ENCODE measurements around the gene TJAP1.
"Not testable (repeated sequence)": the region's sequence is repeated elsewhere in the genome, so short reads cannot be mapped to it uniquely, and the experiment has no call there.

The TJAP1 gene

DNA sequence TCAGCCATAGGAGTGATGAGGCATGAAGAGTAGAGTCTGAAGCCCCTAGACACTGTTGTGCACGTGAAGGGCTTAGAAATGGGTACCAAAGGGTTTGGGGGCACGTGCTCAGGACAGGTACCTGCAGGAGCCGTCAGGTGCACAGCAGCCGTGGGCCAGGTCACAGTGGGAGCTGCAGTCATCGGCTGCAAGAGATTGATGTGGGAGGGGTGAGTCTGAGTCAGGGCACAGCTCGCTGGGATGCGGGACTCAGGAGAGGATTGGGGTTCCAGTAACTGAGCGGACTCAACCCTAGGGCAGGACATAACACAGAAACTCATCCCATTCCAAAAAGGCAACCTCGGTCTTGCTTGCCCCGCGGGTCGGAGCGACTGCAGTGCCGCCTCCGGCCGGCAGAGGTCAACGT lies 23.1 kb upstream of the TJAP1 start:
- DNase-seq (ENCODE audit: low spot score) = no peak

DNA sequence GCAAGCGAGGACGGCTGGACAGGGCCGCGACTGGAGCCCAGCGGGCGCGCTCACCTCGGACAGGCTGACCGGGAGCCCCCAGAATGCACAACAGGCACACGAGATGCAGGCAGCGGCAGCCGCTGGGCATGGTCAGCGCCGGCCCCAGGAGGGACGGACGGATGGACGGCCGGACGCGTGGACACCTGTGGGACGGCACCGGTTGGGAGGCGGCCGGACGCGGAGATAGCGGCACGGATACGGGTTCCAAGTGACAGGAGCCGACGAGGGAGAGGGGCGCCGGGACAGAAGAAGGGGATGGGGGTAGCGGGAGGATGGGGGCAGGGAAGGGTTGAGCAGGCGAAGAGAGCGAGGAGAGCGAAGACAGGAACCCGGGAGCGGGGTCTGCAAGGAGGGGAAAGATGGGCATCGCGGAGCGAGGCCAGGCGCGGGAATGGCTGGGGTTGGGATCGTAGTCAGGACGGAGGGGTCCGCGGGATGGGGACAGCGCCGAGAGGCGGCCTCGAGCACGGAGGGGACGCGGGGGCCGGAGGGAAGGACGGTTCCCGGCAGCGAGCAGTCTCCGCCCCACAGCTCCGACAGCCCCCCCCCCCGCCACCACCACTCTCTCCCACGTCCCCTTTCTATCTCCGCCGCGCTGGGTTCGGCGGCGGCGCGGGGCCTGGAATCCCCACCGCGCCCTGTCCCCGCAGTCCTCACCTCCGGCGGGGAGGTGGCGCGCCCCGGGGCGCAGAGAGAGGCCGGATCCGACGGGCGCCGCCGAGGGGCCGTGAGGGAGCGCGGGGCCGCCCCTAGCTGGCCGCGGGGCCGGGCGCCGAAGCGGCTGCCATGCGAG lies 22.5 kb upstream of the TJAP1 start:
- peak; percentile 94 for DNase-seq (ENCODE audit: low spot score)

DNA sequence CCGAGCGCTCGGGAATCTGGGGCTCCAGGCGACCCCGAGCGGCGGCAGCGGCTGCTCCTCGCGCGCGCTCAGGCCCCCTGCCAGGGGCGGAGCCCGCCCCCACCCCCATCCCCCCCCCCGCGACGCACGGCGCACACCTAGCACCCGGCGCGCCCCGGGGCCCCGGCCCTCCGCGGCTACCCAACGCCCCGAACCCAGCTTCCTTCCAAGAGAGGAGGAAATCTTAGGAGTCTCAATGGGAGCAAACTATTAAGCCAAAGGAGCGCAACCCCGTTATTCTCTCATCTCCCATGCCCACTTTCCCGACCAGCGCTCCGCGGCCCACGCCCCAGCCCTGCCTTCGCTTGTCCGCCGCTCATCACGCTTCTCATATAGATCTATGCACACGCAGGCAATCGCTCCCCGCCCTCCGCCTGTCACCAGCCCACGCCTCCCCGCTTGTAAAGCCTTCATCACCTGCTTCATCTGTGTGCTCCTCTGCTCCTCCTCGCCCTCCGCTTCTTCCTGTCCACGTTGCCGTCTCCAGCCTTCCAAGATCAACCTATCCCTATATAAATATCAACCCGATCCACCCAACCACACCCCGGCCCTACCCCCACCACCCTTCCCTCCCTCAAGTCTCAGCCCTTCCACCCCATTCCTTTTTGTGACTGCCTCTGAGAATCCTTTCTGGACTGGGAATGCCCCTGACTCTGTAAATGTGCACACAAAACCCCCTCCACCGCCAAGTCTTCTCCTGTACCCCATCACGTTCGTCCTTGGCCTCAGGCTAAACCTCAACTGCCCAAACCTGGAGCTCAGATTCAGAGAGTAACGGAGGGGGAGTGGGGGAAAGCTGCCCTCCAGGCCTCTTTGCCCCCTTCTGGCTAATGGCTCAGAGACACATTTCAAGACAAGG lies 21.6 kb upstream of the TJAP1 start, which contains the start of gene DLK2:
Gene DLK2, minus strand, starts transcription at position 18 of the 898 bp plus-strand sequence. CDS start 723 bp downstream, outside the sequence.
- DNase-seq (ENCODE audit: low spot score) = peak; percentile 37

DNA sequence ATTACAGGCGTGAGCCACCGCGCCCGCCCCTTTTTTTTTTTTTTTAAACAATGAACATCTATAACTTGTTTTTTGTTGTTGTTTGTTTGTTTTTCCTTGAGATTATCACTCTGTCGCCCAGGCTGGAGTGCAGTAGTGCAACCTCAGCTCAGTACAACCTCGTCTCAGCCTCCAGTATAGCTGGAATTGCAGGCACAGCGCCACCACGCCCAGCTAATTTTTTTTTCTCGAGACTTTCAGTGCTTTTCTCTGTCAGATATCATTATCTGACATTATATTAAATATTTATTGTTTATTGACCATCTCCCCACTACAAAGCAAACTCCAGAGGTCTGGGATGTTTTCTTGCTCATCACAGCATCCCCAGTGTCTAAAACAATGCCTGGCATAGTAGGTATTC lies 19.7 kb upstream of the TJAP1 start:
- DNase-seq (ENCODE audit: low spot score) = no peak

DNA sequence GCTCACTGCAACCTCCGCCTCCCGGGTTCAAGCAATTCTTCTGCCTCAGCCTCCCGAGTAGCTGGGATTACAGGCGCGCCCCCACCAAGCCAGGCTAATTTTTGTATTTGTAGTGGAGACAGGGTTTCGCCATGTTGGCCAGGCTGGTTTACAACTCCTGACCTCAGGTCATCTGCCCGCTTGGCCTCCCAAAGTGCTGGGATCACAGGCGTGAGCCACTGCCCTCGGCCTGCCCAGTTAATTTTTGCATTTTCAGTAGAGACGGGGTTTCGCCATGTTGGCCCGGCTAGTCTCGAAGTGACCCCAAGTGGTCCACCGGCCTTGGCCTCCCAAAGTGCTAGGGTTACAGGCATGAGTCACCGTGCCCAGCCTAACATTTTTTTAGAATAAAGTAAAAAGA lies 19.2 kb upstream of the TJAP1 start:
- not testable (repeated sequence) for DNase-seq (ENCODE audit: low spot score)

DNA sequence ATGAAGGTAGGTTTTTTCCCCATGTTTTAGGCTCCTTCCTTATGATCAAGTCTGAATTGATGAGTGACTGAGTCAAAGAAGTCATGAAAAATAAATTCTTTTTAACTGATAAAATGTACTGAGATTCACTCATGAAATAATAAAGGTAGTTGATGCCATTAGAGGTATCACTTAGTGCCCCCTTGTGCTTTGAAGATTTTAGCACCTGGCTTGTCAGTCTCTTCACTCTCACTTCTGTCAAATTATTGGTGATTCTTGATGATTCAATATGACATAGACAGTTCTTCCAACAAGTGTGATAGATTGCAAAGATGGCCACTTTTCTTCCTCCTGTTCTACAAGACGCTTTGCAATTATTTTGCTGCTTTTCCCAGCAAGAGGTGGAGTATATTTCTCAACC lies 17.8 kb upstream of the TJAP1 start:
- no peak for DNase-seq (ENCODE audit: low spot score)

DNA sequence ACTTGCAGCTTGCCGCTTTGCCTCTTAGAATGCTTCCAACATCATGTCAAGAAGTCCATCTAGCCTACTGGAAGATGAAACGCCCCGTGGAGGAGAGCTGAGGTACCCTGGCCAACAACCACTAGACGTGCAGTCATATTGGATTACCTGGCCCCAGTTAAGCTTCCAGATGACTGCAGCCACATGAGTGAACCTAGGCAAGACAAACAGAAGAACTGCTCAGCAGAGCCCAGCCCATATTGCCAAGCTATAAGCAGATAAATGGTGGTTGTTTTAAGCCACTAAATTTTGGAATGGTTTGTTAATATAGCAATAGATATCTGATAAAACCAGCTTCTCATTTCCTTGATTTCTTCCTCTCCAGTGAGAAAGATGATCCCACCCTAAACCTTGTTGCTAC lies 17.3 kb upstream of the TJAP1 start:
- no peak for DNase-seq (ENCODE audit: low spot score)

DNA sequence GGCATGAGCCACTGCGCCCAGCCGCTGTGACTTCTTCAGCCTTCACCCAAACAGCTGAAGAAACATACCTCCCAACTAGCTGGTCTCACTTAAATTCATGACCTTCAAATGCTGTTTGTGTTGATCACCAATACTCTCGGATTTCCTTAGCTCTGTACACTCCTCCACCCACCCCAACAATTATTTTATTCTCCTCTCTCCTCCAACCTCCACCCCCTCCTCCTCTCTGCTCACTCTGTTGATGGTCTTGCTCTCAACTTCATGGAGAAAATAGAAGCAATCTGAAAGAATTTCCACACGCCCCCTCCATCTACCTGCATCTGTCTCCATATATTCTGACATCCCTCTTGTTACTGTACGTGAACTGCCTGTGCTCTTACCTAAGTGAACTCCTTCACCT lies 15.4 kb upstream of the TJAP1 start:
- DNase-seq (ENCODE audit: low spot score) = no peak

DNA sequence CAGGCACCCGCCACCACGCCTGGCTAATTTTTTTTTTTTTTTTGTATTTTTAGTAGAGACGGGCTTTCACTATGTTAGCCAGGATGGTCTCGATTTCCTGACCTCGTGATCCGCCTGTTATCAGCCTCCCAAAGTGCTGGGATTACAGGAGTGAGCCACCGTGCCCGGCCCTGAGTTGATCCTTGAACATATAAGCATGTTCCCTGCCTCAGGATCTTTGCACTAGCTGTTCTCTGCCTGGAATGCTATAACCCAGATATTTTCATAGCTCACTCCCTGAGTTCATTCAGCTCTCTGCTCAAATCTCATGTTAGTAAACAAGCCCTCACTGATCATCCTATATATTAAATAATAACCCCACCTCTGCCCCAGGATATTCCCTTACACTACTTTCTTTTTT lies 13.0 kb upstream of the TJAP1 start:
- DNase-seq (ENCODE audit: low spot score) = no peak

DNA sequence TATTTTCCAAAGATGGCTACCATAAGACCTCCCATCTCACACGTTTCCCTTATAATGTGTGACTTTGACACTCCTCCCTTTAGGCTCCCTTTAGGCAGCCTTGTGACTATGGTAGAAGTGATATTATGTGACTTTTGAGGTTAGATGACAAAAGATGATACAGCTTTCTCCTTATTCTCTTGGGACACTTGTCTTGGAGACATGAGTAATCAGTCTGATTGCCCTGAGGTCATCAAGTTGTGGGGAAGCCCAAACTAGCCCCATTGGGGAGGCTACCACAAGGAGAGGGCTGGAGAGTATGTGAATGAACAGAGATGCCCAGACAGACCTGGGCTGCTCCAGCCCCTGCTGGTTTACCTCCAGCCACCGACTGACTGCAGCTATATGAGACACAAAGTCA lies 11.4 kb upstream of the TJAP1 start:
- DNase-seq (ENCODE audit: low spot score) = no peak

DNA sequence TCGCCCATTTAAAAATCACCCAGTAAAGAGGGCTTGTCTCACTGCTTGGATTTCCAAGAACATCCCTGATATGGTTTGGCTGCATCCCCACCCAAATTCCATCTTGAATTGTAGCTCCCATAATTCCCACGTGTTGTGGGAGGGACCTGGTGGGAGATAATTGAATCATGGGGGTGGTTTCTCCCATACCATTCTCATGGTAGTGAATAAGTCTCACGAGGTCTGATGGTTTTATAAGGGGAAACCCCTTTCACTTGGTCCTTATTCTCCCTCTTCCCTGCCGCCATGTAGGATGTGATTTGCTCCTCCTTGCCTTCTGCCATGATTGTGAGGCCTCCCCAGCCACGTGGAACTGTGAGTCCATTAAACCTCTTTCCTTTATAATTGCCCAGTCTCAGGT lies 10.1 kb upstream of the TJAP1 start:
- DNase-seq (ENCODE audit: low spot score) = not testable (repeated sequence)

DNA sequence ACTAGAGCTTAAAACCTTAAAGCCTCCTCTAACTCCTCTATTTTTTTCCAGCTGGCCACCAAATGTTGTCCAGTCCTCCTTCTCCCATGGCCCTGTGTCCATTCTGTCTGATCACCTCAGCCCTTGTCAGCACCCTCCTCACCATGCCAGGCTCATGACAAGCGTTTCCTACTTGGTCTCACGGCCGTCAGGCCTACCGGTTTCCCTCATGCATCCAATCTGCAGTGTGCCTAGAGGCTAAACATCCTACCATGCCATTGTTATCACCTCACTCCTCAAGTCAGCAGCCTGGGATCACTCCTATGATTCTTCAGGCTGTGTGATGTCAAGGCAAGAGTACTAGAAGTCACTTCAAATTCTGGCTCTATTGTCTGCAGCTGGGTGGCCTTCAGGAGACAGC lies 9.6 kb upstream of the TJAP1 start:
- DNase-seq (ENCODE audit: low spot score) = no peak

DNA sequence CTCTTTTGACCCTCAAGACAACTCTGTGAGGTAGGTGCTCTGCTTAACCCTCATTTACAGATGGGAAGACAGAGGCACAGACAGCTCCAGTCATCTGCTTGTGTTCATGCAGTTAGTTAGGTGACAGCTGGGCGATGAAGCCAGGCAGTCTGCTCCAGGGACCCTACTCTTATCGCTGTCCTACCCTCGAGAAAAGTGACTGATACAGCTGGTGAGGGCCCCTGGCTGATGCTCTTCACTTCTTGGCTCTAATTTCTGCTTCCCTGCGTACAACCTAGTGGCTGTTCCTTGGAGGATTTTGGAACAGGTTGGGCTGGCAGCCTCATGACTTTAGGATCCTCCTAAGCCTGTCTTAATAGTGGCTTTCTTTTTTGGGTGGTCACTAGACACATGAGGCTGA lies 9.1 kb upstream of the TJAP1 start:
- DNase-seq (ENCODE audit: low spot score) = no peak

DNA sequence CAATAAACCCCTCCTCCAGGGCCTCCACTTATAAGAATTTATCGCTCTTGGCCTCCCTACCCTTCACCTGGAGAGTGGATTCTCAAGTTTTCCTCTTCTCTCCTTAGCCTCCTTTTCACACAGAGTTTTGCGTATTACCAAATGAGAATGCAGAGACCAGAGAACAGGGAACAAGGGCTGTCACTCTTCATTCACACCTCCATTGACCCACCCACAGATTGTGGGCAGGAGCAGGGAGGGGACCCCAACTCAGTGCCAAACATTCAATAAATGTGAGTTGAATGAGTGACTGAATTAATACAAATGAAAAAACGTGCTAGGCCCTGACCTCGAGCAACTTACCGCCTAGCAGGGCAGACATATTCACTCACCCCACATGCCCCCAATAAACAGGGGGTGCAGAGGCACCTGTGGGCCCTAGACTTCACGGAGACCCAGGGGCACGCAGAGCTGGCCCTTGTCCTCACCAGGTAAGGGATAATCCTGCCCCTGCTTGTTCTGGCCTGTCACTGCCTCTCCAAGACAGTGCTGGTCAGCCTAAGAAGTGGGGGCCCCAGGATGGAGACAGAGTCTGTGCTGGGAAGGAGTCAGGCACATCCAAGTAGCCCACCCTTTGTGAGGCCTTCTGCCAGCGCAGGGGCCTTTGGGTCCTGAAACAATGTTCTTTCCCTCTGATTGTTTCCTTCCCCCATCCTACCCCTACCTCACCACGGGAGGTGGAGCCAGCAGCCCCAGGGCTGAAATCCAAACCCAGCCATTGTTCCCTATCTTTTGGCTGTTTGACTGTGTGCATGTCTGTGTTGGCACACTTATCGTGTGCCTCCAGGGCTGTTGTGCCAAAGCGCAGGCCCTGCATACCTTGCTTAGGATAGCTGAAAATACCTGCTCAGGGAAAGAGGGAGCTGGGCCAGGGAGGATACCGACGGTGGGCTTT lies 8.4 kb upstream of the TJAP1 start:
- no peak for DNase-seq (ENCODE audit: low spot score)

DNA sequence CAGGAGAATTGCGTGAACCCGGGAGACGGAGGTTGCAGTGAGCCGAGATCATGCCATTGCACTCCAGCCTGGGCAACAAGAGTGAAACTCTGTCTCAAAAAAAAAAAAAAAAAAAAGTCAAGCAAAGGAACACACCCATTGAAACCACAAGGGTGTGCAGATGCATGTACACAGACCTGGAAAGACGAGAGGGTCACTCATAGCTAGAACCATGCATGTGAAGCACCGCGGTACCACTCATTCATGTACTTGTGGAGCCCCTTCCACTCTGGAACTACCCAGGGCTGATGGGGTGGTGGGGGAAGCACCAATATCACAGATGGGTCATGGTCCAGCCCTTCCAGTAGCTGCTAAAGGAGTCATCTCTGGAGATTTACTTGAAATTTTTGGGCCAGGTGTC lies 7.4 kb upstream of the TJAP1 start:
- DNase-seq (ENCODE audit: low spot score) = no peak

DNA sequence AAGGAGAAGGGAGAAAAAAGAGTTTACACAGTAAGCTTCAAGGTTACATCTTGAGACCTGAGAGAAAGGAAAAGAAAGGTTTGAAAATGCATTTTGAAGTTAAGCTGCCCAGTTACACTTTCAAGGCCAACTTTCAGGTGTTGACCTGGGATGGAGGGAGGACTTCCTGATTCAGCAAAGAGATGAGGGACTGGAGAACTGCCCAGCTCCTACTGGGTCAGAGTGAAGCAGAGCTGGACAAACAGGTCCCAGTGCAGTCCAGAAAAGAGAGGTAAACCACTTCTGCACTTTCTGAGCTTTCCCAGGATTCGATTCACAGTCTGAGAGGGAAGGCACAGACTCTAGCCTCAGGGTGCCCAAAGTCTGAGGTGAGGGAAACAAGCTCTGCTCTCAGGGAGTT lies 6.0 kb upstream of the TJAP1 start:
- no peak for DNase-seq (ENCODE audit: low spot score)

DNA sequence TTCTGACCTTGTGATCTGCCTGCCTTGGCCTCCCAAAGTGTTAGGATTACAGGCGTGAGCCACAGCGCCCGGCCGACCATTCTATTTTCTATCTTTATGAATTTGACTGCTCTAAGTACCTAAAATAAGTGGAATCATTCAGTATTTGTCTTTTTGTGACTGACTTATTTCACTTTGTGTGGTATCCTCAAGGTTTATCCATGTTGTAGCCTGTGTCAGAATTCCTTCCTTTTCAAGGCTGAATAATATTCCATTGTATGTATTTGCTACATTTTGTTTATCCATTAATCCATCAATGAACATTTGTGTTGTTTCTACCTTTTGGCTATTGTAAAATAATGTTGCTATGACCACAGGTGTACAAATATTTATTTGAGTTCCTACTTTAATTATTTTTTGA lies 4.9 kb upstream of the TJAP1 start:
- DNase-seq (ENCODE audit: low spot score) = no peak

DNA sequence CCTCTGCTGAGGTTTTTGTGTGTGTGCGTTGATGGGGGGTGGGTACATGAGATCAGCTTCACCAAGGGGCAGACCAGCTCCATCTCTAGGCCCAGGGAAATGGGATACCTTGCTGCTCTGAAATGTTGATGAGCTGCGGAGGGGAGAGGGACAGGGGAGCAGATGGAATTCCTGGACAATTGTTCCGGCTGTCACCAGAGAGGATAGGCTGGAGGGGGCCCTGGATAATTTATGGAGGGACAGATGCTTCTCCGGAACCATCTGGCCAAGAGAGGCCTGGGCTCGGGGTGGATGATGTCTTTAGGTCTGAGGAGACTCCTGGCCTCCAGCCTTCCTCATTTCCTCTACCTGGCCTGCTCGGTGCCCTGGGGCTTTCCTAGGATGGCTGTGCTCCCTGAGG lies 1.9 kb upstream of the TJAP1 start:
- no peak for DNase-seq (ENCODE audit: low spot score)

DNA sequence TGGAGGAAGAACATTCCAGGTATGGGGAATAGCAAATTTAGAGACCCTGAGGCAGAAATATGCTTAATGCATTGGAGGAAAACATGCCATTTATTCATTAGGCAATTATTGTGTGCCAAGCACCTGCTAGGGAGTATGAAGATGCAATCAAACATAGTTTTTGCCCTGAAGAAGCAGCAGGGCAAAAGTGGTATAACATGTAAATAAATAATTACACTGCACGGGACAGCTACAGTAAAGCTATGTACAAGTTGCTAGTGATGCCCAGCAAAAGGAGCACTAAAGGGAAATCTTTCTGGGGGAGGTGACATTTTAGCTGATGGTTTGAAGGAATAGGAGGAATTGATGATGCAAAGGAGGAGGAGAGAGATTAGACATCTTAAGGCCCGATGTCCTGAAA lies 624 bp upstream of the TJAP1 start:
- no peak for DNase-seq (ENCODE audit: low spot score)

DNA sequence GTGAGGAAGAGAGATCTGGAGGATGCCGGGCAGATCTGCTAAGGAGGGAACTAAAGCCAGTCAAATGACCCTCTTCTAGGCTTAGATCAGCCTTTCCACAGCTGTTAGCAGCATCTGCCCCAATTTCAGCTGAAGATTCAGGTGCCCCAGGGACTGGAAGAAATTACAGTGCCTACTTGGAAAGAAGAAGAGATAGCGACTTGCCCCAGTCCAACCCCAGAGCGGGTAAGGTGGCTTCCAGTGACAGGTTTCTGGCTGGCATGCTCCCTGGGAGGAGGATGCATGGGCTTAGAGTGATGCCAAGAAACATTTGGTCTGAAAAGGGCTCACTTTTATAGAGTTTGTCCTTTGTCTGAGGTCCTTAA lies 620 bp downstream of the TJAP1 start:
- no peak for DNase-seq (ENCODE audit: low spot score)

DNA sequence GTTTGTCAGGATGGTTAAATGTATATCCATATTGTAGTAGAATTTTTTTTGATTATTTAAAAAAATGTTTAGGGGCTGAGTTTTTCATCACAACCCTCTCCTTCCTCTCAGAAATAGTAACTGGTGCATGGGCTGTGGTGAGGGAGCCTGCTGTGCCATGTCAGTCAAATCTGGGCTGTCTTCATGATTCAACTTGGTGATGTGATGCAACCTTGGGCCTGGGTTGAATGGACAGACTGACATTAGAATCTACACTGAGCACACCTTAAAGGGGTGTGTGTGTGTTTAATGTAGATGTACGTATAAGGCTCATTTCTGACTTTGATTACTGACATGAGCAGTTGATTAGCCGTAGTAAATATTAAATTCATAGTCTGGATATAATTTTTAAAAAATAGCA lies 3.7 kb downstream of the TJAP1 start:
- no peak for DNase-seq (ENCODE audit: low spot score)

DNA sequence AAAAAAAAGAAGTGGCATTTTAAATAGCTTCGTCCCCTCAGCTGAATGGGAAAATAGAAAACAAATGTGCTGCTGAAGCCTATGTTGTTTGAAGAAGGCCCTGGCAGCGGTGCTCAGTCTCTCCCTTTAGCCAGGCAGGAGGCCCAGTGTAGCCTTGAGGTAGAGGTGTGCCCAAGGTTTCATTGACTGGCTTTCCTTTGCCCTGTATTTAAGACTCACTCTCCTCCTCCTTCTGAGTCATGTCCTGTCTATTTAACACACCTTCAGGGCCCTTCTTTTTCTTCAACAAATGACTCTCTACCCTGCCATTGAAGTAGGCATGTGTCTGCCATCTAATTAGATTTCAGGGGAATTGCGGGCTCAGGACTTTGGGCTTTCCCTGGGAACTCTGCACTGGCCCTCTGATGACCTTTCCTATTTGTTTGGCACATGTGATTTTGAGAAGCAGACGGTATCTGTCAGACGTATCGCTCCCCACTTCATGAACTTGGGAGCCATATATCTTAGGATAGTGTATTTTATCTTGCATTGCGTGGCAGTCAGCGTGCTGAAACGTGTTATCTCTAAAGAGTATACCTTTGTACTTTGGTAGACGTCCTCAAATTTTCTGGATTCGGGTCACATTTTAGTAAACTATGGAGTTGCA lies 4.3 kb downstream of the TJAP1 start:
- no peak for DNase-seq (ENCODE audit: low spot score)

Data from AG20443 (cell line).